WTC11 (cell line): ENCODE data around the gene DPPA5. TPM values are rescaled to one million over a fixed set of nuclear protein-coding genes. Genes with fewer than 3 reads are reported as not detected.

Experiments
- ATAC-seq: fragments of 200-7000 bp; cut with Tn5 transposase; 2 replicates; pipeline ENCODE4 v1.10.0; 2021; ENCODE audit warnings: mild to moderate bottlenecking, moderate library complexity
- CTCF ChIA-PET: fragments of 300-600 bp; sonication (Branson Sonifier 250); formaldehyde crosslinking; loops from one replicate; lab custom pipeline; 2021; ENCODE audit warnings: antibody characterized with exemption; lab: Charles Lee
- POLR2A ChIA-PET: fragments of 350-600 bp; sonication (Branson Sonifier 250); formaldehyde crosslinking; loops from one replicate; lab custom pipeline; 2021; ENCODE audit warnings: antibody characterized with exemption; lab: Charles Lee
- DNase-seq: peaks from one replicate; pipeline ENCODE4 v3.0.0; 2021; ENCODE audit warnings: low spot score
- H3K27ac Mint-ChIP-seq: 2 replicates; pipeline ENCODE4 v1.8.0; 2021; ENCODE audit warnings: mixed read lengths
- H3K27me3 Mint-ChIP-seq: 2 replicates; pipeline ENCODE4 v1.8.0; 2021; ENCODE audit warnings: low read depth, mild to moderate bottlenecking, moderate library complexity, mixed read lengths
- H3K36me3 Mint-ChIP-seq: 2 replicates; pipeline ENCODE4 v1.8.0; 2021; ENCODE audit warnings: mixed read lengths
- H3K4me1 Mint-ChIP-seq: 2 replicates; pipeline ENCODE4 v1.8.0; 2022; ENCODE audit warnings: mixed read lengths
- H3K4me3 Mint-ChIP-seq: 2 replicates; pipeline ENCODE4 v1.8.0; 2021; ENCODE audit warnings: mild to moderate bottlenecking, moderate library complexity, mixed read lengths
- H3K9me3 Mint-ChIP-seq: 2 replicates; pipeline ENCODE4 v1.8.0; 2021; ENCODE audit warnings: mixed read lengths
- CREB1 ChIP-seq: sonication (generic); formaldehyde crosslinking; IDR thresholded peaks from 2 replicates; pipeline ENCODE4 v1.8.0; 2023; ENCODE audit warnings: mild to moderate bottlenecking, missing genetic modification reagents
- ESRRA ChIP-seq: sonication (generic); formaldehyde crosslinking; IDR thresholded peaks from 2 replicates; pipeline ENCODE4 v1.8.1; 2022; ENCODE audit warnings: mild to moderate bottlenecking, missing genetic modification reagents, borderline replicate concordance
- FOXJ3 ChIP-seq: sonication (generic); formaldehyde crosslinking; IDR thresholded peaks from 2 replicates; pipeline ENCODE4 v1.9.0; 2021; ENCODE audit warnings: missing genetic modification reagents, mild to moderate bottlenecking, borderline replicate concordance
- KAT7 ChIP-seq: sonication (generic); formaldehyde crosslinking; IDR thresholded peaks from 2 replicates; pipeline ENCODE4 v1.8.1; 2023; ENCODE audit warnings: missing genetic modification reagents, mild to moderate bottlenecking, borderline replicate concordance
- NFATC4 ChIP-seq: fragments of 250-450 bp; sonication (Bioruptor Pico); IDR thresholded peaks from 2 replicates; pipeline ENCODE4 v1.9.0; 2021; ENCODE audit warnings: mild to moderate bottlenecking
- NR3C1 ChIP-seq: sonication (generic); formaldehyde crosslinking; conservative IDR thresholded peaks from 2 replicates; pipeline ENCODE4 v1.8.1; 2023; ENCODE audit warnings: low read depth, mild to moderate bottlenecking, missing genetic modification reagents
- RELA ChIP-seq: sonication (generic); formaldehyde crosslinking; IDR thresholded peaks from 2 replicates; pipeline ENCODE4 v1.8.1; 2022; ENCODE audit warnings: missing genetic modification reagents, mild to moderate bottlenecking, borderline replicate concordance
- SMAD3 ChIP-seq: sonication (generic); formaldehyde crosslinking; IDR thresholded peaks from 2 replicates; pipeline ENCODE4 v1.8.0; 2022; ENCODE audit warnings: missing genetic modification reagents, mild to moderate bottlenecking, borderline replicate concordance
- SMAD4 ChIP-seq: sonication (generic); formaldehyde crosslinking; IDR thresholded peaks from 2 replicates; pipeline ENCODE4 v1.8.0; 2022; ENCODE audit warnings: mild to moderate bottlenecking, missing genetic modification reagents
- TEAD1 ChIP-seq: sonication (generic); formaldehyde crosslinking; IDR thresholded peaks from 2 replicates; pipeline ENCODE4 v1.8.0; 2022; ENCODE audit warnings: mild to moderate bottlenecking, missing genetic modification reagents
- ZBTB21 ChIP-seq: sonication (generic); formaldehyde crosslinking; IDR thresholded peaks from 2 replicates; pipeline ENCODE4 v1.8.1; 2023; ENCODE audit warnings: mild to moderate bottlenecking, missing genetic modification reagents, borderline replicate concordance
- ZNF423 ChIP-seq: fragments of 250-450 bp; sonication (Bioruptor Pico); IDR thresholded peaks from 2 replicates; pipeline ENCODE4 v2.1.2; 2022; ENCODE audit warnings: mild to moderate bottlenecking, moderate library complexity
- ZNF671 ChIP-seq: fragments of 250-450 bp; sonication (Bioruptor Pico); IDR thresholded peaks from 2 replicates; pipeline ENCODE4 v1.8.0; 2021; ENCODE audit warnings: mild to moderate bottlenecking
- total RNA-seq: library from RNA; stranded (reverse); gene quantifications from 3 replicates; pipeline ENCODE4 v1.2.3, GENCODE V29; 2021
- TF ChIP-seq, protein P1 (sequence below): fragments of 250-450 bp; sonication (Bioruptor Pico); IDR thresholded peaks from 2 replicates; pipeline ENCODE4 v2.1.2; 2022; ENCODE audit warnings: mild to moderate bottlenecking, moderate library complexity
- TF ChIP-seq, protein P2 (sequence below): sonication (generic); formaldehyde crosslinking; IDR thresholded peaks from 2 replicates; pipeline ENCODE4 v1.8.0; 2022; ENCODE audit warnings: missing genetic modification reagents
- TF ChIP-seq, protein P3 (sequence below): sonication (generic); formaldehyde crosslinking; IDR thresholded peaks from 2 replicates; pipeline ENCODE4 v1.8.1; 2023; ENCODE audit warnings: mild to moderate bottlenecking, missing genetic modification reagents
- TF ChIP-seq, protein P4 (sequence below): sonication (generic); formaldehyde crosslinking; IDR thresholded peaks from 2 replicates; pipeline ENCODE4 v1.8.1; 2023; ENCODE audit warnings: mild to moderate bottlenecking, missing genetic modification reagents
- TF ChIP-seq, protein P5 (sequence below): sonication (generic); formaldehyde crosslinking; IDR thresholded peaks from 2 replicates; pipeline ENCODE4 v1.8.1; 2023; ENCODE audit warnings: mild to moderate bottlenecking, missing genetic modification reagents, moderate library complexity
- TF ChIP-seq, protein P6 (sequence below): fragments of 250-450 bp; sonication (Bioruptor Pico); IDR thresholded peaks from 2 replicates; pipeline ENCODE4 v1.9.0; 2021; ENCODE audit warnings: mild to moderate bottlenecking
- TF ChIP-seq, protein P7 (sequence below): sonication (generic); formaldehyde crosslinking; IDR thresholded peaks from 2 replicates; pipeline ENCODE4 v1.8.0; 2023; ENCODE audit warnings: mild to moderate bottlenecking, missing genetic modification reagents

Gene DPPA5
- total RNA-seq, 1 experiment from 2014 or later = 6.7 TPM

DNA sequence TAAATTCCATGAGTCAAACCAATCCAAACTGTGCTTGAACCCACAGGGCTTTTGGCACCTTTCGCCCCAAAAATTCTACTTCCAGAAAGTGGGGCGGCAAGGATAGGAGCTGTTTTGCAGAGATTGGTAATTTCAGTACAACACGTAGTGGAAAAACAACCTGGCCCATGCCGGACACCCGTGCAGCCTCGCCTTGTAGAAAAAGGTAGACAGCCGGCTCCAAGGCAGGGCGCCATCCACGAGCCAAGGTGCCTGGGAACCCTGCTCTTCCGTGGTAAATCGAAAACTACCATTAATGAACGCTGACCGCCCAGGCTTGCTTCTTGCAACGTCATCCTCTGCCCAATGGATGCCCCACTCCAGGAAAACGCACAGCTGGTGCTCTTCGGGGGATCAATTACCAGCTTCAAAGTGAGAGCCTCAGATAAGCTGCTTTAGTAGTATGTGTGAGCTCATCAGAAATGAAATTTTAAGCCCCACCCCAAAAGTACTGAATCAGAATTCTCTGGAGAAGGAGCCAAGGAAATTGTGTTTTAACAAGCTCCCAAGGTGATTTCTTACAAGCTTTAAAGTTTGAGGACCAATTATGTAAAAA lies 13.8 kb upstream of the DPPA5 start:
- no peak overlapping the region for H3K4me3 Mint-ChIP-seq
- ChIA-PET CTCF (interaction anchor here (1.1 to 1.8 kb wide), 4 partner anchors 19 to 82 kb away, joined by 3 to 4 read pairs (median 4); no protein-coding TSS in a partner anchor), POLR2A (interaction anchor here (0.8 kb wide), 1 partner anchor 16 kb away, joined by 10 read pairs; no protein-coding TSS in a partner anchor)
- ATAC-seq (peak; percentile 33), DNase-seq (no peak)
- no peak for TF ChIP-seq SMAD3 (CRISPR knock-in tag)
- TF ChIP-seq CREB1 (CRISPR knock-in tag) = no peak
- TF ChIP-seq, protein P1, sequence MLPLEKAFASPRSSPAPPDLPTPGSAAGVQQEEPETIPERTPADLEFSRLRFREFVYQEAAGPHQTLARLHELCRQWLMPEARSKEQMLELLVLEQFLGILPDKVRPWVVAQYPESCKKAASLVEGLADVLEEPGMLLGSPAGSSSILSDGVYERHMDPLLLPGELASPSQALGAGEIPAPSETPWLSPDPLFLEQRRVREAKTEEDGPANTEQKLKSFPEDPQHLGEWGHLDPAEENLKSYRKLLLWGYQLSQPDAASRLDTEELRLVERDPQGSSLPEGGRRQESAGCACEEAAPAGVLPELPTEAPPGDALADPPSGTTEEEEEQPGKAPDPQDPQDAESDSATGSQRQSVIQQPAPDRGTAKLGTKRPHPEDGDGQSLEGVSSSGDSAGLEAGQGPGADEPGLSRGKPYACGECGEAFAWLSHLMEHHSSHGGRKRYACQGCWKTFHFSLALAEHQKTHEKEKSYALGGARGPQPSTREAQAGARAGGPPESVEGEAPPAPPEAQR = no peak
- 0 out of 2 replicates have a peak, but pooled peaks have one; percentile 22 for TF ChIP-seq TEAD1 (CRISPR knock-in tag)
- TF ChIP-seq SMAD4 (CRISPR knock-in tag) = no peak
- no peak for TF ChIP-seq RELA (CRISPR knock-in tag)
- no peak for TF ChIP-seq FOXJ3 (CRISPR knock-in tag)
- TF ChIP-seq NFATC4 (CRISPR knock-in tag) = no peak
- no peaks in the 10 kb centered on the region for H3K36me3 Mint-ChIP-seq
- peaks cover 5% of the 10 kb centered on the region; the same call in 1 of the 2 replicates for H3K9me3 Mint-ChIP-seq
- H3K4me1 Mint-ChIP-seq = peaks cover 12% of the 10 kb centered on the region
- H3K27ac Mint-ChIP-seq = no peak overlapping the region
- peaks cover 9% of the 10 kb centered on the region for H3K27me3 Mint-ChIP-seq

DNA sequence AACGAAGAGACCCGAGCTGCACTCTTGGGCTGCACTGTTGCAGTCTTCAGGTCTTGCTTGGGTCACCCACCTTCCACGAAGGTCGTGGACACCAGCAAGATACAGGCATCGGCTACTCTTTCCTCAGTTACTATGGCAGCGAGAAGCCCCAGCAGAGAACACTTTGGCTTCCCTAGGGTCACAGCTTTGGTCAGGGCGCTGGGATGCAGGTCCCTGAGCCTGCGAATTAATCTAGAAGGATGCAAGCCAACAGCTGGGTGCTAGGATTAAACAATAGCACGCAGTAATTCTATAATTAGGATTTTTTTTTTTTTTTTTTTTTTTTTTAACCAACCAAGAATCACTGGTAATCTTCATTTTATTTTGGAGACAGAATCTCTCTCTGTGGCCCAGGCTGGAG lies 10.5 kb upstream of the DPPA5 start:
- Mint-ChIP-seq H3K27me3 (peaks cover 9% of the 10 kb centered on the region), H3K4me3 (no peak overlapping the region), H3K9me3 (no peaks in the 10 kb centered on the region), H3K36me3 (no peaks in the 10 kb centered on the region), H3K4me1 (peaks cover 12% of the 10 kb centered on the region), H3K27ac (no peak overlapping the region)
- POLR2A ChIA-PET = no interaction called here
- no peak for DNase-seq
- CTCF ChIA-PET = interaction anchor here (1.1 to 1.9 kb wide), 3 partner anchors 15 to 79 kb away, joined by 3 to 5 read pairs (median 4); no protein-coding TSS in a partner anchor
- ATAC-seq = no peak
- TF ChIP-seq KAT7 = no peak
- TF ChIP-seq ESRRA (CRISPR knock-in tag) = no peak
- TF ChIP-seq, protein P2, sequence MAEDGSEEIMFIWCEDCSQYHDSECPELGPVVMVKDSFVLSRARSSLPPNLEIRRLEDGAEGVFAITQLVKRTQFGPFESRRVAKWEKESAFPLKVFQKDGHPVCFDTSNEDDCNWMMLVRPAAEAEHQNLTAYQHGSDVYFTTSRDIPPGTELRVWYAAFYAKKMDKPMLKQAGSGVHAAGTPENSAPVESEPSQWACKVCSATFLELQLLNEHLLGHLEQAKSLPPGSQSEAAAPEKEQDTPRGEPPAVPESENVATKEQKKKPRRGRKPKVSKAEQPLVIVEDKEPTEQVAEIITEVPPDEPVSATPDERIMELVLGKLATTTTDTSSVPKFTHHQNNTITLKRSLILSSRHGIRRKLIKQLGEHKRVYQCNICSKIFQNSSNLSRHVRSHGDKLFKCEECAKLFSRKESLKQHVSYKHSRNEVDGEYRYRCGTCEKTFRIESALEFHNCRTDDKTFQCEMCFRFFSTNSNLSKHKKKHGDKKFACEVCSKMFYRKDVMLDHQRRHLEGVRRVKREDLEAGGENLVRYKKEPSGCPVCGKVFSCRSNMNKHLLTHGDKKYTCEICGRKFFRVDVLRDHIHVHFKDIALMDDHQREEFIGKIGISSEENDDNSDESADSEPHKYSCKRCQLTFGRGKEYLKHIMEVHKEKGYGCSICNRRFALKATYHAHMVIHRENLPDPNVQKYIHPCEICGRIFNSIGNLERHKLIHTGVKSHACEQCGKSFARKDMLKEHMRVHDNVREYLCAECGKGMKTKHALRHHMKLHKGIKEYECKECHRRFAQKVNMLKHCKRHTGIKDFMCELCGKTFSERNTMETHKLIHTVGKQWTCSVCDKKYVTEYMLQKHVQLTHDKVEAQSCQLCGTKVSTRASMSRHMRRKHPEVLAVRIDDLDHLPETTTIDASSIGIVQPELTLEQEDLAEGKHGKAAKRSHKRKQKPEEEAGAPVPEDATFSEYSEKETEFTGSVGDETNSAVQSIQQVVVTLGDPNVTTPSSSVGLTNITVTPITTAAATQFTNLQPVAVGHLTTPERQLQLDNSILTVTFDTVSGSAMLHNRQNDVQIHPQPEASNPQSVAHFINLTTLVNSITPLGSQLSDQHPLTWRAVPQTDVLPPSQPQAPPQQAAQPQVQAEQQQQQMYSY (CRISPR knock-in tag) = no peak
- no peak for TF ChIP-seq ZBTB21
- TF ChIP-seq, protein P3, sequence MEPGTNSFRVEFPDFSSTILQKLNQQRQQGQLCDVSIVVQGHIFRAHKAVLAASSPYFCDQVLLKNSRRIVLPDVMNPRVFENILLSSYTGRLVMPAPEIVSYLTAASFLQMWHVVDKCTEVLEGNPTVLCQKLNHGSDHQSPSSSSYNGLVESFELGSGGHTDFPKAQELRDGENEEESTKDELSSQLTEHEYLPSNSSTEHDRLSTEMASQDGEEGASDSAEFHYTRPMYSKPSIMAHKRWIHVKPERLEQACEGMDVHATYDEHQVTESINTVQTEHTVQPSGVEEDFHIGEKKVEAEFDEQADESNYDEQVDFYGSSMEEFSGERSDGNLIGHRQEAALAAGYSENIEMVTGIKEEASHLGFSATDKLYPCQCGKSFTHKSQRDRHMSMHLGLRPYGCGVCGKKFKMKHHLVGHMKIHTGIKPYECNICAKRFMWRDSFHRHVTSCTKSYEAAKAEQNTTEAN (CRISPR knock-in tag) = no peak
- no peak for TF ChIP-seq NR3C1 (CRISPR knock-in tag)
- TF ChIP-seq, protein P4, sequence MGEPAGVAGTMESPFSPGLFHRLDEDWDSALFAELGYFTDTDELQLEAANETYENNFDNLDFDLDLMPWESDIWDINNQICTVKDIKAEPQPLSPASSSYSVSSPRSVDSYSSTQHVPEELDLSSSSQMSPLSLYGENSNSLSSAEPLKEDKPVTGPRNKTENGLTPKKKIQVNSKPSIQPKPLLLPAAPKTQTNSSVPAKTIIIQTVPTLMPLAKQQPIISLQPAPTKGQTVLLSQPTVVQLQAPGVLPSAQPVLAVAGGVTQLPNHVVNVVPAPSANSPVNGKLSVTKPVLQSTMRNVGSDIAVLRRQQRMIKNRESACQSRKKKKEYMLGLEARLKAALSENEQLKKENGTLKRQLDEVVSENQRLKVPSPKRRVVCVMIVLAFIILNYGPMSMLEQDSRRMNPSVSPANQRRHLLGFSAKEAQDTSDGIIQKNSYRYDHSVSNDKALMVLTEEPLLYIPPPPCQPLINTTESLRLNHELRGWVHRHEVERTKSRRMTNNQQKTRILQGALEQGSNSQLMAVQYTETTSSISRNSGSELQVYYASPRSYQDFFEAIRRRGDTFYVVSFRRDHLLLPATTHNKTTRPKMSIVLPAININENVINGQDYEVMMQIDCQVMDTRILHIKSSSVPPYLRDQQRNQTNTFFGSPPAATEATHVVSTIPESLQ (CRISPR knock-in tag) = no peak
- no peak for TF ChIP-seq ZNF671 (CRISPR knock-in tag)
- TF ChIP-seq, protein P5, sequence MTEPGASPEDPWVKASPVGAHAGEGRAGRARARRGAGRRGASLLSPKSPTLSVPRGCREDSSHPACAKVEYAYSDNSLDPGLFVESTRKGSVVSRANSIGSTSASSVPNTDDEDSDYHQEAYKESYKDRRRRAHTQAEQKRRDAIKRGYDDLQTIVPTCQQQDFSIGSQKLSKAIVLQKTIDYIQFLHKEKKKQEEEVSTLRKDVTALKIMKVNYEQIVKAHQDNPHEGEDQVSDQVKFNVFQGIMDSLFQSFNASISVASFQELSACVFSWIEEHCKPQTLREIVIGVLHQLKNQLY = no peak
- TF ChIP-seq, protein P6, sequence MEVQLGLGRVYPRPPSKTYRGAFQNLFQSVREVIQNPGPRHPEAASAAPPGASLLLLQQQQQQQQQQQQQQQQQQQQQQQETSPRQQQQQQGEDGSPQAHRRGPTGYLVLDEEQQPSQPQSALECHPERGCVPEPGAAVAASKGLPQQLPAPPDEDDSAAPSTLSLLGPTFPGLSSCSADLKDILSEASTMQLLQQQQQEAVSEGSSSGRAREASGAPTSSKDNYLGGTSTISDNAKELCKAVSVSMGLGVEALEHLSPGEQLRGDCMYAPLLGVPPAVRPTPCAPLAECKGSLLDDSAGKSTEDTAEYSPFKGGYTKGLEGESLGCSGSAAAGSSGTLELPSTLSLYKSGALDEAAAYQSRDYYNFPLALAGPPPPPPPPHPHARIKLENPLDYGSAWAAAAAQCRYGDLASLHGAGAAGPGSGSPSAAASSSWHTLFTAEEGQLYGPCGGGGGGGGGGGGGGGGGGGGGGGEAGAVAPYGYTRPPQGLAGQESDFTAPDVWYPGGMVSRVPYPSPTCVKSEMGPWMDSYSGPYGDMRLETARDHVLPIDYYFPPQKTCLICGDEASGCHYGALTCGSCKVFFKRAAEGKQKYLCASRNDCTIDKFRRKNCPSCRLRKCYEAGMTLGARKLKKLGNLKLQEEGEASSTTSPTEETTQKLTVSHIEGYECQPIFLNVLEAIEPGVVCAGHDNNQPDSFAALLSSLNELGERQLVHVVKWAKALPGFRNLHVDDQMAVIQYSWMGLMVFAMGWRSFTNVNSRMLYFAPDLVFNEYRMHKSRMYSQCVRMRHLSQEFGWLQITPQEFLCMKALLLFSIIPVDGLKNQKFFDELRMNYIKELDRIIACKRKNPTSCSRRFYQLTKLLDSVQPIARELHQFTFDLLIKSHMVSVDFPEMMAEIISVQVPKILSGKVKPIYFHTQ (CRISPR knock-in tag) = no peak
- TF ChIP-seq, protein P7, sequence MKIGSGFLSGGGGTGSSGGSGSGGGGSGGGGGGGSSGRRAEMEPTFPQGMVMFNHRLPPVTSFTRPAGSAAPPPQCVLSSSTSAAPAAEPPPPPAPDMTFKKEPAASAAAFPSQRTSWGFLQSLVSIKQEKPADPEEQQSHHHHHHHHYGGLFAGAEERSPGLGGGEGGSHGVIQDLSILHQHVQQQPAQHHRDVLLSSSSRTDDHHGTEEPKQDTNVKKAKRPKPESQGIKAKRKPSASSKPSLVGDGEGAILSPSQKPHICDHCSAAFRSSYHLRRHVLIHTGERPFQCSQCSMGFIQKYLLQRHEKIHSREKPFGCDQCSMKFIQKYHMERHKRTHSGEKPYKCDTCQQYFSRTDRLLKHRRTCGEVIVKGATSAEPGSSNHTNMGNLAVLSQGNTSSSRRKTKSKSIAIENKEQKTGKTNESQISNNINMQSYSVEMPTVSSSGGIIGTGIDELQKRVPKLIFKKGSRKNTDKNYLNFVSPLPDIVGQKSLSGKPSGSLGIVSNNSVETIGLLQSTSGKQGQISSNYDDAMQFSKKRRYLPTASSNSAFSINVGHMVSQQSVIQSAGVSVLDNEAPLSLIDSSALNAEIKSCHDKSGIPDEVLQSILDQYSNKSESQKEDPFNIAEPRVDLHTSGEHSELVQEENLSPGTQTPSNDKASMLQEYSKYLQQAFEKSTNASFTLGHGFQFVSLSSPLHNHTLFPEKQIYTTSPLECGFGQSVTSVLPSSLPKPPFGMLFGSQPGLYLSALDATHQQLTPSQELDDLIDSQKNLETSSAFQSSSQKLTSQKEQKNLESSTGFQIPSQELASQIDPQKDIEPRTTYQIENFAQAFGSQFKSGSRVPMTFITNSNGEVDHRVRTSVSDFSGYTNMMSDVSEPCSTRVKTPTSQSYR (CRISPR knock-in tag) = no peak
- no peak for TF ChIP-seq ZNF423 (CRISPR knock-in tag)
